LNCaP clone FGC (cell line): ENCODE data around the gene MAGI2.
"Not testable (repeated sequence)": the region's sequence is repeated elsewhere in the genome, so short reads cannot be mapped to it uniquely, and the experiment has no call there.

Experiments
- DNase-seq: peaks from one replicate; pipeline ENCODE4 v3.0.0-alpha.2; 2011; ENCODE audit warnings: low read depth
- H3K4me3 ChIP-seq: 2 replicates; pipeline ENCODE4 v1.5.1; 2011; ENCODE audit warnings: mild to moderate bottlenecking, low read depth, low read length, control low read depth
- CTCF ChIP-seq: IDR thresholded peaks from 2 replicates; pipeline ENCODE4 v1.5.1; 2012; ENCODE audit warnings: mild to moderate bottlenecking; ENCODE audit not compliant: control insufficient read depth, insufficient read depth; ENCODE audit errors: extremely low read depth

The MAGI2 gene

GRCh38 chr7:79079919-79080554 lies 373.4 kb downstream of the MAGI2 start:
- no peak overlapping the region for H3K4me3 ChIP-seq
- no peak for TF ChIP-seq CTCF

GRCh38 chr7:79078273-79078672 lies 375.2 kb downstream of the MAGI2 start:
- no peak for DNase-seq
- no peak overlapping the region for H3K4me3 ChIP-seq
- no peak for TF ChIP-seq CTCF

More at GRCh38 chr7:79079919-79080554, 373.4 kb downstream of the MAGI2 start:
- no peak for DNase-seq

- H3K4me3 ChIP-seq, DNase-seq: not testable (repeated sequence)
Measured at GRCh38 chr7:79071187-79071586, 382.3 kb downstream of the MAGI2 start.

- no peak for DNase-seq
- no peak for TF ChIP-seq CTCF
- H3K4me3 ChIP-seq = no peak overlapping the region
Measured at GRCh38 chr7:79064187-79064823, 389.2 kb downstream of the MAGI2 start.

- no peak for DNase-seq
- no peak for TF ChIP-seq CTCF
- no peak overlapping the region for H3K4me3 ChIP-seq
Measured at GRCh38 chr7:79063019-79063698, 390.3 kb downstream of the MAGI2 start.

GRCh38 chr7:79060498-79060897 lies 393.0 kb downstream of the MAGI2 start:
- no peak for DNase-seq
- no peak for TF ChIP-seq CTCF

GRCh38 chr7:79055722-79056415 lies 397.6 kb downstream of the MAGI2 start:
- TF ChIP-seq CTCF = no peak
- no peak overlapping the region for H3K4me3 ChIP-seq
- peak; percentile 50 for DNase-seq

More at GRCh38 chr7:79060498-79060897, 393.0 kb downstream of the MAGI2 start:
- H3K4me3 ChIP-seq = no peak overlapping the region
